ENCODE measurements around the gene EXOC3L4.
"Not testable (repeated sequence)": the region's sequence is repeated elsewhere in the genome, so short reads cannot be mapped to it uniquely, and the experiment has no call there.

The EXOC3L4 gene

GRCh38 chr14:103115845-103116572 lies 21.5 kb downstream of the EXOC3L4 start:
- no peak for DNase-seq (ENCODE audit: low read depth, low spot score)
- in situ Hi-C loops (cut with HindIII; ENCODE audit: low sequenced_read_pairs): no loop called here
- no peak for TF ChIP-seq CTCF (IDR thresholded peaks at IDR 0.05; ENCODE audit: low read depth, low read length)
- no peak overlapping the region for H3K4me3 ChIP-seq (ENCODE audit: low read depth, low read length)

GRCh38 chr14:103116636-103117035 lies 22.1 kb downstream of the EXOC3L4 start:
- no peak overlapping the region for H3K4me3 ChIP-seq (ENCODE audit: low read depth, low read length)
- DNase-seq (ENCODE audit: low read depth, low spot score): no peak
- in situ Hi-C loops (cut with HindIII; ENCODE audit: low sequenced_read_pairs): no loop called here
- no peak for TF ChIP-seq CTCF (IDR thresholded peaks at IDR 0.05; ENCODE audit: low read depth, low read length)

- in situ Hi-C loops (cut with HindIII; ENCODE audit: low sequenced_read_pairs); DNase-seq (ENCODE audit: low read depth, low spot score); H3K4me3 ChIP-seq (ENCODE audit: low read depth, low read length): not testable (repeated sequence)
These were observed 23.0 kb downstream of the EXOC3L4 start for GRCh38 chr14:103117499-103117898.

- in situ Hi-C loops (cut with HindIII; ENCODE audit: low sequenced_read_pairs): no loop called here
- no peak overlapping the region for H3K4me3 ChIP-seq (ENCODE audit: low read depth, low read length)
- DNase-seq (ENCODE audit: low read depth, low spot score): no peak
- no peak for TF ChIP-seq CTCF (IDR thresholded peaks at IDR 0.05; ENCODE audit: low read depth, low read length)
These were observed 23.6 kb downstream of the EXOC3L4 start for GRCh38 chr14:103118018-103118662.

- DNase-seq (ENCODE audit: low read depth, low spot score): no peak
- in situ Hi-C loops (cut with HindIII; ENCODE audit: low sequenced_read_pairs): no loop called here
- no peak overlapping the region for H3K4me3 ChIP-seq (ENCODE audit: low read depth, low read length)
- TF ChIP-seq CTCF (IDR thresholded peaks at IDR 0.05; ENCODE audit: low read depth, low read length): no peak
These were observed 24.3 kb downstream of the EXOC3L4 start for GRCh38 chr14:103118663-103119404.

GRCh38 chr14:103119527-103119926 lies 25.0 kb downstream of the EXOC3L4 start:
- in situ Hi-C loops (cut with HindIII; ENCODE audit: low sequenced_read_pairs); H3K4me3 ChIP-seq (ENCODE audit: low read depth, low read length); DNase-seq (ENCODE audit: low read depth, low spot score): not testable (repeated sequence)

GRCh38 chr14:103121121-103121845 lies 26.8 kb downstream of the EXOC3L4 start:
- H3K4me3 ChIP-seq (ENCODE audit: low read depth, low read length): no peak overlapping the region
- TF ChIP-seq CTCF (IDR thresholded peaks at IDR 0.05; ENCODE audit: low read depth, low read length): no peak
- in situ Hi-C loops (cut with HindIII; ENCODE audit: low sequenced_read_pairs): no loop called here
- DNase-seq (ENCODE audit: low read depth, low spot score): no peak

Measured in astrocyte of the spinal cord (primary cell).